Endodermal cell (in vitro differentiated cells): ENCODE data around the gene TP53BP1. TPM values are rescaled to one million over a fixed set of nuclear protein-coding genes. Genes with fewer than 3 reads are reported as not detected.
A peak's percentile ranks its signal among the peaks of the same experiment; 100 is the strongest.

Experiments
- DNase-seq: peaks from one replicate; pipeline ENCODE4 v3.0.0-alpha.2; 2017
- H3K27ac ChIP-seq: 2 replicates; pipeline ENCODE4 v1.5.1; 2013; ENCODE audit warnings: mild to moderate bottlenecking, low read depth, low read length, moderate library complexity
- H3K27me3 ChIP-seq: 2 replicates; pipeline ENCODE4 v1.6.1; 2013; ENCODE audit warnings: mild to moderate bottlenecking, low read length, moderate library complexity; ENCODE audit not compliant: insufficient read depth, control insufficient read depth, poor library complexity, severe bottlenecking
- H3K36me3 ChIP-seq: 2 replicates; pipeline ENCODE4 v1.7.0; 2013; ENCODE audit warnings: mild to moderate bottlenecking, low read length, moderate library complexity; ENCODE audit not compliant: control insufficient read depth, insufficient read depth
- H3K4me1 ChIP-seq: one replicate; pipeline ENCODE4 v1.7.0; 2013; ENCODE audit warnings: low read length; ENCODE audit not compliant: control insufficient read depth, insufficient read depth
- H3K4me3 ChIP-seq: 2 replicates; pipeline ENCODE4 v1.5.1; 2013; ENCODE audit warnings: mild to moderate bottlenecking, low read length, moderate library complexity
- H3K9ac ChIP-seq: 2 replicates; pipeline ENCODE4 v1.6.1; 2013; ENCODE audit warnings: mild to moderate bottlenecking, low read length, moderate library complexity; ENCODE audit not compliant: poor library complexity, severe bottlenecking; ENCODE audit errors: extremely low read depth
- H3K9me3 ChIP-seq: 2 replicates; pipeline ENCODE4 v1.6.1; 2013; ENCODE audit warnings: mild to moderate bottlenecking, low read length, moderate library complexity; ENCODE audit not compliant: control insufficient read depth
- H3K27ac Mint-ChIP-seq: 2 replicates; pipeline ENCODE4 v1.8.0; 2020; ENCODE audit warnings: mixed read lengths
- H3K27me3 Mint-ChIP-seq: 2 replicates; pipeline ENCODE4 v1.8.0; 2021; ENCODE audit warnings: mild to moderate bottlenecking, mixed read lengths; ENCODE audit not compliant: insufficient read depth
- H3K36me3 Mint-ChIP-seq: 2 replicates; pipeline ENCODE4 v1.8.0; 2020; ENCODE audit warnings: low read depth, mixed read lengths
- H3K4me1 Mint-ChIP-seq: 2 replicates; pipeline ENCODE4 v1.8.0; 2020; ENCODE audit warnings: mixed read lengths
- H3K4me3 Mint-ChIP-seq: 2 replicates; pipeline ENCODE4 v1.8.0; 2020; ENCODE audit warnings: mild to moderate bottlenecking, moderate library complexity, mixed read lengths
- H3K9me3 Mint-ChIP-seq: 2 replicates; pipeline ENCODE4 v1.8.0; 2020; ENCODE audit warnings: mild to moderate bottlenecking, mixed read lengths
- CTCF ChIP-seq: fragments of 200-600 bp; sonication (generic); conservative IDR thresholded peaks from 2 replicates; pipeline ENCODE4 v1.5.0; 2021; ENCODE audit warnings: antibody characterized with exemption, mild to moderate bottlenecking
- WGBS, 2 experiments: methylation state at CpG; one replicate each; pipeline versions ENCODE4 v1.1.5 to v1.1.7; 2013; ENCODE audit warnings: missing lambda C conversion rate in 2 of 2, mixed read lengths in 1 of 2; ENCODE audit not compliant: insufficient coverage in 1 of 2, insufficient read length in 1 of 2; 5-methylcytosine and 5-hydroxymethylcytosine counted together
- total RNA-seq, 2 donors: library from RNA; stranded (reverse); fragmentation: NEBNext Ultra II Directional in 1 of 2; extraction: Animal tissue kit (Norgen Biotek cat#: 25700) in 1 of 2; gene quantifications; 2 replicates in 1 of 2; 3 replicates in 1 of 2; pipeline ENCODE4 v1.2.1, GENCODE V29; 2021

TP53BP1 gene
- total RNA-seq, 2 donors from 2014 or later: 85.4 to 114 TPM

GRCh38 chr15:43414196-43414595, 78.8 kb downstream of the TP53BP1 start:
- H3K9ac ChIP-seq: no peak overlapping the region
- peaks cover 15% of the 10 kb centered on the region for H3K4me1 Mint-ChIP-seq
- H3K27me3 ChIP-seq: no peaks in the 10 kb centered on the region
- no peak overlapping the region for H3K27ac Mint-ChIP-seq
- no peak for TF ChIP-seq CTCF
- no peak overlapping the region for H3K27ac ChIP-seq
- no peaks in the 10 kb centered on the region for H3K9me3 Mint-ChIP-seq
- no peak overlapping the region for H3K4me3 ChIP-seq
- DNase-seq: no peak
- no peaks in the 10 kb centered on the region for H3K27me3 Mint-ChIP-seq
- H3K4me3 Mint-ChIP-seq: no peak overlapping the region
- H3K4me1 ChIP-seq: peaks cover 17% of the 10 kb centered on the region
- peaks cover 94% of the 10 kb centered on the region for H3K36me3 ChIP-seq
- peaks cover 78% of the 10 kb centered on the region for H3K36me3 Mint-ChIP-seq
- H3K9me3 ChIP-seq: no peaks in the 10 kb centered on the region

GRCh38 chr15:43412096-43412495, 80.9 kb downstream of the TP53BP1 start:
- Mint-ChIP-seq H3K9me3 (no peaks in the 10 kb centered on the region), H3K4me1 (peaks cover 10% of the 10 kb centered on the region), H3K36me3 (peaks cover 85% of the 10 kb centered on the region), H3K27me3 (no peaks in the 10 kb centered on the region), H3K4me3 (no peak overlapping the region), H3K27ac (no peak overlapping the region)
- H3K4me3 ChIP-seq: no peak overlapping the region
- no peak overlapping the region for H3K27ac ChIP-seq
- TF ChIP-seq CTCF: no peak
- H3K36me3 ChIP-seq: peaks cover 96% of the 10 kb centered on the region
- no peaks in the 10 kb centered on the region for H3K27me3 ChIP-seq
- no peaks in the 10 kb centered on the region for H3K9me3 ChIP-seq
- H3K9ac ChIP-seq: no peak overlapping the region
- H3K4me1 ChIP-seq: peaks cover 16% of the 10 kb centered on the region
- no peak for DNase-seq
- 100% methylated on average over 1 of the region's 1 CpG; no CpG with 5 or more reads in 1 of the 2 experiments for WGBS, 2 experiments

GRCh38 chr15:43410572-43411214, 82.3 kb downstream of the TP53BP1 start:
- H3K4me1 Mint-ChIP-seq: peaks cover 3% of the 10 kb centered on the region
- peaks cover 95% of the 10 kb centered on the region for H3K36me3 ChIP-seq
- H3K9me3 Mint-ChIP-seq: no peaks in the 10 kb centered on the region
- peaks cover 3% of the 10 kb centered on the region for H3K4me1 ChIP-seq
- H3K27ac Mint-ChIP-seq: peak overlapping the region; percentile 41
- WGBS, 2 experiments: 93 to 100% methylated on average over 4 to 5 of the region's 5 CpGs
- no peaks in the 10 kb centered on the region for H3K9me3 ChIP-seq
- no peak for TF ChIP-seq CTCF
- no peaks in the 10 kb centered on the region for H3K27me3 Mint-ChIP-seq
- H3K4me3 ChIP-seq: no peak overlapping the region
- DNase-seq: no peak
- H3K27me3 ChIP-seq: no peaks in the 10 kb centered on the region
- no peak overlapping the region for H3K27ac ChIP-seq
- H3K9ac ChIP-seq: no peak overlapping the region
- peaks cover 88% of the 10 kb centered on the region for H3K36me3 Mint-ChIP-seq
- H3K4me3 Mint-ChIP-seq: no peak overlapping the region
